ENCODE measurements around the gene LRP2.

The LRP2 gene

DNA sequence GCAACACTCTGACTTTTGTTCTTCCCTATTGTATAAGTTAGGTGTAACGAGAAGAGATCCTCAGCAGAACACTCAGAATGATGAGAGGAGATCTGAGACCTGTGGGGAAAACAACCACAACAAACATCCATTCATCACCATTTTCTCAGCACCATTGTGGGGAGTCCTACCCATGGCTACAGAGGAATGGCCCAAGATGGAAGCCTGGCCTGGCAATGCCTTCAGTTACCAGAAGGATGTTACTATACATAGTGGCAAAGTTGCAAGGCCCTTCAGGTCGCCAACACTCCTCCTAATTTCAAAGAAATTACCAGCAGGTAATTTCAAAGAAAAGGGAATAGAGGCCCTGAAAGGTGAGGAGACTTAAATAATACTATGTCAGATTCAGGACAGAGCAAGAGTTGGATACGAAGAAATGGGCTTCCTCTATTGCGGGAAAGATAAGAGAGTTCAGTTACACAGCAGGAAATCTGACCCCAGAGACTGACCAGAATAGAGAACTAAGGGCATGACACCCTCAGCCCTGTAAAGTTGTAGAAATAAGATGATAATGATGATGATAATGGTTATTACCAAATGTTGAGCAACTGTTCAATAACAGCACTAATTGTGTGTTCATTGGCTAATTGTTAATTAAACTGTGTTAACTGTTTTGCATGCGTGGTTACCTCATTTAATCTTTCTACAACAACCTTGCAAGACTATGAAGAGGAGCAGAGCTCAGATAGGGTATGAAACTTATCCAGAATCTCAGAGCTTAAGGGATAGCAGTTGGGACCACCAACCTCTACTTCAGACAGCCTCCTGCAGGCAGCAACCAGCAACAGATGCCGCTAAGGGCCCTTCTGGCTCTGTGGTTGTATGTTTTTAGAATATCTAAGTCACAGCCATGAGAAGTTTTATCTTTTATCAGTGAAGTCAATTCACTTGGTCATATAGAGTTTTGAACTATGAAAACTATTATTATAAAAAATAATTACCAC is 255.5 kb downstream of the LRP2 start:
- H3K9me3 Mint-ChIP-seq, result no peaks in the 10 kb centered on the region
- H3K36me3 Mint-ChIP-seq (ENCODE audit: insufficient read depth), result no peaks in the 10 kb centered on the region
- peak overlapping the region; percentile 89 to 93 for H3K27ac Mint-ChIP-seq
- no peaks in the 10 kb centered on the region for H3K27me3 Mint-ChIP-seq
- DNase-seq (no peak), ATAC-seq (replicated peaks) (no peak)
- peak overlapping the region; percentile 57 to 61 for H3K4me3 Mint-ChIP-seq
- H3K4me1 Mint-ChIP-seq (ENCODE audit: low read depth in 2 of 2), result peaks cover 54 to 55% of the 10 kb centered on the region in 2 donors

DNA sequence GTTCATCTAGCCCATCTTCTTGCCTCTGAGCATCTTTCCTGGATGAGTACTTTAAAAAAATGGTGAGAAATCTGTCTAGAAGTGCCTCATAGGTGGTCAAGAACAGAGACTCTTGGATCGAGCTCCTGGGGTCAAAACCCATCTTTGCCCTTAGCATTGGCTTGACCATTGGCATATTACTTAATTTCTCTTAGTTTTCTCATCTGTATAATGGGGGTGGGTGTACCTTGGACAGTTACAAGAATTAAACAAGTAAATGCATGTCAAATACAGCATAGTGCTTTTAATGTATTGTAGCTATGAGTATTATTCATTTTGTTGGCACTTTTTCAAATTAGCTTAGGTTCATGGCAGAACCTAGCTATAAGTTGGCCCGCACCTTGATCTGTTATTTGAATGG is 256.2 kb downstream of the LRP2 start:
- Mint-ChIP-seq H3K27ac (peak overlapping the region; percentile 72 to 93), H3K9me3 (no peaks in the 10 kb centered on the region)

DNA sequence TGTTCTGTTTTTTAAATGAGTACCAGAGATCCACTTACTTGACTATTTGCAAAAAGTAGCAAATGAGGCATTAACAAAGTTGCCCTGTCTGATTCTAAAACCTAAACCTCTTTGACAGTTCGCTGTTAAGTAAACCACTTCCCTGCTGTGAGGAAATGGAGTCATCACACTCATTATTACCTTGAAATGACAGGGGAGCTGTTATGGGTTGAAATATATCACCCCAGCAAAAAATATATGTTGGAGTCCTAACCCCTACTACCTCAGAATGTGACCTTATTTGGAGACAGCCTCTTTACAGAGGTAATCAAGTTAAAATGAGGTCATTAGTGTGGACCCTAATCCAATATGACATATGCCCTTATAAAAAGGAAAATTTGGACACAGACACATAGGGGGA is 256.9 kb downstream of the LRP2 start:
- H3K36me3 Mint-ChIP-seq (ENCODE audit: insufficient read depth), result no peaks in the 10 kb centered on the region
- H3K4me3 Mint-ChIP-seq, result peak overlapping the region; percentile 57 to 61
- DNase-seq (no peak), ATAC-seq (replicated peaks) (peak; percentile 40)
- peaks cover 54 to 55% of the 10 kb centered on the region in 2 donors for H3K4me1 Mint-ChIP-seq (ENCODE audit: low read depth in 2 of 2)
- H3K9me3 Mint-ChIP-seq, result no peaks in the 10 kb centered on the region
- peak overlapping the region; percentile 72 to 93 for H3K27ac Mint-ChIP-seq
- H3K27me3 Mint-ChIP-seq, result no peaks in the 10 kb centered on the region

More for the DNA sequence above, 256.2 kb downstream of the LRP2 start:
- ATAC-seq (replicated peaks), result no peak
- no peaks in the 10 kb centered on the region for H3K36me3 Mint-ChIP-seq (ENCODE audit: insufficient read depth)
- no peaks in the 10 kb centered on the region for H3K27me3 Mint-ChIP-seq
- H3K4me1 Mint-ChIP-seq (ENCODE audit: low read depth in 2 of 2), result peaks cover 54 to 55% of the 10 kb centered on the region in 2 donors
- DNase-seq, result no peak
- peak overlapping the region; percentile 57 to 61 for H3K4me3 Mint-ChIP-seq

DNA sequence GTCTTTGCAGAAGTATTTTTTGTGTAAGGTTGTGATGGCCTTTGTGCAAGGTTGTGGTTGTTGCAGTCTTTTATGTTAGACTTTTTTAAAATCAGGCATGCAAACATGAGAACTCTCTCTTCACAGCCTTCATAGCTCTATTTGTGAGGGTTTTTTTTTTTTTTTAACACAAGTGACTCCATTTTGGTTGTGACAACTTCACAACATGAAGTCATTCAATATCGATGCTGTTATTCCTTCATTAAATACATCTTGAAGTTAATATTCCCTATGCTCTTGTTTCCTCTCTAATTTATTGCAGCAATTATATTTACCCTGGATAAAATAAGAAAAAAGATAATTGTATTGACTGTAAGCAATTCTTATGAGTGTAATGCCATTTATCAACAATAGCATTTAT is 257.5 kb downstream of the LRP2 start:
- Mint-ChIP-seq H3K4me1 (ENCODE audit: low read depth in 2 of 2) (peaks cover 53% of the 10 kb centered on the region in 2 donors), H3K4me3 (peak overlapping the region; percentile 57 to 61)

DNA sequence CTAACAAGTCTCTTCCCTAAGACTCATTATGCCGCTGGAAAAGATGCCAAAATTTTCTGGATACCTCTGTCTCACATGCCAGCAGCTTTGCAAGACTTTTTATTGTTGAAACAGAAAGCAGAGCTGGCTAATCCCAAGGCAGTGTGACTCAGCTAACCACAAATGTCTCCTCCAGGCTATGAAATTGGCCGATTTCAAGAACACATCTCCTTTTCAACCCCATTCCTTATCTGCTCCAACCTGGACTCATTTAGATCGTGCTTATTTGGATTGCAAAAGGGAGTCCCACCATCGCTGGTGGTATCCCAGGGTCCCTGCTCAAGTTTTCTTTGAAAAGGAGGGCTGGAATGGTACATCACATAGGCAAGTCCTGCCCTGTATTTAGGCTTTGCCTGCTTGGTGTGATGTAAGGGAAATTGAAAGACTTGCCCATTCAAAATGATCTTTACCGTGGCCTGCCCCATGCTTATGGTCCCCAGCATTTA is 266.7 kb downstream of the LRP2 start:
- no peaks in the 10 kb centered on the region for H3K36me3 Mint-ChIP-seq (ENCODE audit: insufficient read depth)
- peaks cover 6 to 15% of the 10 kb centered on the region in 2 donors for H3K4me1 Mint-ChIP-seq (ENCODE audit: low read depth in 2 of 2)
- H3K9me3 Mint-ChIP-seq, result no peaks in the 10 kb centered on the region
- H3K27ac Mint-ChIP-seq, result no peak overlapping the region
- no peak for DNase-seq
- H3K4me3 Mint-ChIP-seq, result no peak overlapping the region
- H3K27me3 Mint-ChIP-seq, result peaks cover 4 to 12% of the 10 kb centered on the region in 2 donors
- ATAC-seq (replicated peaks), result no peak

More for the DNA sequence above, 257.5 kb downstream of the LRP2 start:
- Mint-ChIP-seq H3K27ac (peak overlapping the region; percentile 72 to 93), H3K27me3 (no peaks in the 10 kb centered on the region), H3K9me3 (no peaks in the 10 kb centered on the region), H3K36me3 (ENCODE audit: insufficient read depth) (no peaks in the 10 kb centered on the region)
- ATAC-seq (replicated peaks) (no peak), DNase-seq (no peak)

DNA sequence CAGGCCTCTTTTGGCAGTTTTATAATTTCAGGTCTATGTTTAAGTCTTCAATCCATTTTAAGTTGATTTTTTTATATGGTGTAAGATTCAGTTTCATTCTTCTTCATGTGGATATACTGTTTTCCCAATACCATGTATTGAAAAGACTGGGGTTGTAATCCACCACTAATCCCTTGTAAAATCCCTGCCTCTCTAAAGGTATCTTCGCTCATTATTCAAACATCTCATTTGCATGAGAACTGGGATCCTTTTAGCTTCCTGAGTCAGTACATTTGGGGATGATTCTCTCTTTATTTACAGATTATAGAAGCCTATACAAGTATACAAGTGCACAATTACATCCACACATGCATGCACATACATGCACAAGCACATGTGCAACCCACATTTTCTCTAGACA is 267.7 kb downstream of the LRP2 start:
- no peak overlapping the region for H3K27ac Mint-ChIP-seq
- no peak for DNase-seq
- no peak overlapping the region for H3K4me3 Mint-ChIP-seq
- no peaks in the 10 kb centered on the region for H3K9me3 Mint-ChIP-seq
- peaks cover 6 to 15% of the 10 kb centered on the region in 2 donors for H3K4me1 Mint-ChIP-seq (ENCODE audit: low read depth in 2 of 2)
- peaks cover 4 to 12% of the 10 kb centered on the region in 2 donors for H3K27me3 Mint-ChIP-seq
- no peaks in the 10 kb centered on the region for H3K36me3 Mint-ChIP-seq (ENCODE audit: insufficient read depth)
- no peak for ATAC-seq (replicated peaks)

DNA sequence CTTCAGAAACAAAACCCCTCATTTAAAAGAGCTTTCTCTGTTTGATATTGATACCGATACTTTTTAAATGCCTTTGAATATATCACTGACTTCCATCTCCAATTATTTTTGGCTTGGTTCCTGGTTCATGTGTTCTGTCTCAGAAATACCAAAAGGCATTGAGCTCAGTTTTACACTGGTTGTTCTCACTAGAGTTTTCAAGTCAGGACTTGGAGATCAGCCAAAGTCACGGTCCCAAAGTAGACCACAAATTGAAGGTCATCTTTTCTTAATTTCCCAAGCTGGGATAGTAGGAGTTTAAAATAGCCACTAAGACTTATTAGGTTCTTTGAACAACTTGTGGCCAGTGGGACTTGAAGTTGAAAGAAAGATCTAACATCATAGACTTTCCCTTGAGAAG is 268.8 kb downstream of the LRP2 start:
- Mint-ChIP-seq H3K27me3 (peaks cover 12% of the 10 kb centered on the region in 2 donors), H3K4me3 (no peak overlapping the region), H3K9me3 (no peaks in the 10 kb centered on the region), H3K4me1 (ENCODE audit: low read depth in 2 of 2) (peaks cover 3 to 13% of the 10 kb centered on the region in 2 donors), H3K36me3 (ENCODE audit: insufficient read depth) (no peaks in the 10 kb centered on the region), H3K27ac (no peak overlapping the region)
- no peak for ATAC-seq (replicated peaks)
- DNase-seq, result no peak

DNA sequence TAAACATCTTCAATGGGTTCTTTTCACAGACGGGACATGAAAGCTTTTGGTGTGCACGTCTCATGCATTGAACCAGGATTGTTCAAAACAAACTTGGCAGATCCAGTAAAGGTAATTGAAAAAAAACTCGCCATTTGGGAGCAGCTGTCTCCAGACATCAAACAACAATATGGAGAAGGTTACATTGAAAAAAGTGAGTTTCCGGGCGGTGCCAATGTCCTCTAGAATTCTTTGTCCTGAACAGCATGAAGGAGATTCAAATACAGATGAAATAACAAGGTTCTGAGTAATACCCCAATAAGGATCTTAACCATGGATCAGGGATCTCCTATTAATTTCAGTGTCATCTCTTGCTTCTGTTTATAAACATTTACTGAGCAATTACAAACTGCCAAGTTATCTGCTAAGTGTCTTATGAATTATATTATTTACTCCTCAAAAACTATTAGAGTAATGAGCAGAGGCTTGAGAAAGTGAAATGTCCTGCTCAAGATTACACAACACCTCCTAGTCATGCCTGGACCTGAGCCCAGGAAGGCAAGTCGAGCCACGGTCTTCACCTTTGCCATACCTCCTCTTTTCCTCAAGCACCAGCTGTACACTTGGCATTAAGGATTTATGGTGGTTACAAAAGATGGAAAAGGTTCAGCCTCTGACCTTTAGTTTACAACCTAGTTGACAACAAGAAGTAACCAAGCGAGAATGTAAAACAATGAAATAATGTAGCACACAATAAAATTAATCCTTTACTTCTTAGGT is 270.4 kb downstream of the LRP2 start:
- peaks cover 12% of the 10 kb centered on the region in 2 donors for H3K27me3 Mint-ChIP-seq
- H3K4me3 Mint-ChIP-seq, result no peak overlapping the region
- DNase-seq, result no peak
- H3K9me3 Mint-ChIP-seq, result no peaks in the 10 kb centered on the region
- no peaks in the 10 kb centered on the region for H3K36me3 Mint-ChIP-seq (ENCODE audit: insufficient read depth)
- H3K4me1 Mint-ChIP-seq (ENCODE audit: low read depth in 2 of 2), result peaks cover 3 to 9% of the 10 kb centered on the region in 2 donors
- ATAC-seq (replicated peaks), result no peak
- H3K27ac Mint-ChIP-seq, result no peak overlapping the region

DNA sequence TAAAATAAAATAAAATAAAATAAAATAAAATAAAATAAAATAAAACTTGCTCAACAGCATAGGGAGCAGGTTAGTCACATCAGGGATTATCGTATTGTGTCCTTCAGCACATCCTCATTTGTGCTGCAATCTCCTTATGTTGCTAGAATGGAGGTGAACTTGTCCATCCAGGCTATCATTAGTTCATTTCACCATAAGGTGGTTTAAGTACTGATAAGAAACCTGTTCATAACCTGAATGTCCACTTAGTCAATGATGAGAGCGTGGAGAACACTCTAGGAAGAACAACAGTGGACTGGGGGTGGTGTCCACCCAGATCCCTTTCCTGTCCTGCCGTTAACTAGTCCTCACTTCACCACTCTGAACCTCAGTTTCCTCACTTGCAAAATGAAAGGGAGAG is 271.1 kb downstream of the LRP2 start:
- no peak for DNase-seq
- ATAC-seq (replicated peaks), result no peak
- Mint-ChIP-seq H3K27ac (no peak overlapping the region), H3K4me1 (ENCODE audit: low read depth in 2 of 2) (peaks cover 3 to 9% of the 10 kb centered on the region in 2 donors), H3K9me3 (peaks cover 0 to 4% of the 10 kb centered on the region in 2 donors), H3K4me3 (no peak overlapping the region), H3K27me3 (peaks cover 16 to 17% of the 10 kb centered on the region in 2 donors), H3K36me3 (ENCODE audit: insufficient read depth) (no peaks in the 10 kb centered on the region)

DNA sequence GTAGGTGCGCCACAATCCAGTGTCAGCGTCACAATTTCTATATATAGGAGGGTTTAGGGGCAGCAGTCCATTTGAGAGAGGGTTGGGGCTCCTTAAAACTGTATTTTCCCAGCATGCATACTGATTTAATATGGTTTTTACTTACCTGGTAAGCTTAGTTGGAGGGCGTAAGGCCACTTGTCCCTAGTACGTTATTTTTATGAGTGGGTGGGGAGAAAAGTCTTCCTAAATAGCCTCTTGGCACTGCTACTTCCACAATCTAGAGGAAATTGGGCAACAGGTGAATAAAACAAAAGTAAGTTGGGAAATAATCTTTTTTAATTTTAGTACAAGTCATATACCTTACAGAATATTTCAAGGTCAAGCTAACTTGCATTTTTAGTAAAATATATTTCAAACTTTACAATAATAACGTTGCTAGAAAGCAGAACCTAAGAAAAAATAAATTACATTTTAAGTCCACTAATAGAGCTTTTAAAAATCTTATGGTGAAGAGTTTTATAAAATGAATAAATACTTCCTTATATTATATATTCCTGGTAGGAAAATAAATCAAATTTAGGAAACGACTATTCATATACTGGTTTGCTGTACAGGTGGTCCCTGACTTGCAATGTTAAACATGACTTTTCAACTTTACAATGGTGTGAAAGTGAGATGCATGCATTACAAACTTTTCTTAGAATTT is 272.1 kb downstream of the LRP2 start:
- Mint-ChIP-seq H3K27me3 (peaks cover 18 to 24% of the 10 kb centered on the region in 2 donors), H3K4me1 (ENCODE audit: low read depth in 2 of 2) (peaks cover under 1% of the 10 kb centered on the region in 2 donors), H3K36me3 (ENCODE audit: insufficient read depth) (no peaks in the 10 kb centered on the region), H3K9me3 (peaks cover 0 to 11% of the 10 kb centered on the region in 2 donors), H3K27ac (no peak overlapping the region), H3K4me3 (no peak overlapping the region)
- no peak for DNase-seq
- no peak for ATAC-seq (replicated peaks)

DNA sequence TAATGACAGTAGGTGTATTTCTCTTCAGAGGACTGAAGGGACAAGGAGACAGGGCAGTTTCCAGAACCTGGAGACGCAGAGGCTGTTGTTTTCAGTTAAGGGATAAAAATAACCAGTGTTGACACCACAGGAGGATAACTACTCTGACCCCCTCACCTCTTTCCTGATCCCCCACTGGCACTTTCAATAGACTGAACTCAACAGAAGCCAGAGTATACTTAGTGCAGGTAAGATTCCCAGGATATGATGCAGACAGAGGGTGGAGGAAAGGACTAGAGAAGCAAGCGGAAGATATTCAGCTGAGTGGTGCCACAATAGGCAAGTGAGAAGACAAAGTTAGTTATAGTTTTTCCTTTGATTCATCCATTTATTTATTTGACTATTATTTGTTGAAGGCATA is 273.2 kb downstream of the LRP2 start:
- Mint-ChIP-seq H3K27ac (no peak overlapping the region), H3K4me3 (no peak overlapping the region), H3K27me3 (peaks cover 18 to 24% of the 10 kb centered on the region in 2 donors), H3K4me1 (ENCODE audit: low read depth in 2 of 2) (no peaks in the 10 kb centered on the region), H3K9me3 (peaks cover 0 to 11% of the 10 kb centered on the region in 2 donors), H3K36me3 (ENCODE audit: insufficient read depth) (no peaks in the 10 kb centered on the region)
- DNase-seq (no peak), ATAC-seq (replicated peaks) (no peak)

DNA sequence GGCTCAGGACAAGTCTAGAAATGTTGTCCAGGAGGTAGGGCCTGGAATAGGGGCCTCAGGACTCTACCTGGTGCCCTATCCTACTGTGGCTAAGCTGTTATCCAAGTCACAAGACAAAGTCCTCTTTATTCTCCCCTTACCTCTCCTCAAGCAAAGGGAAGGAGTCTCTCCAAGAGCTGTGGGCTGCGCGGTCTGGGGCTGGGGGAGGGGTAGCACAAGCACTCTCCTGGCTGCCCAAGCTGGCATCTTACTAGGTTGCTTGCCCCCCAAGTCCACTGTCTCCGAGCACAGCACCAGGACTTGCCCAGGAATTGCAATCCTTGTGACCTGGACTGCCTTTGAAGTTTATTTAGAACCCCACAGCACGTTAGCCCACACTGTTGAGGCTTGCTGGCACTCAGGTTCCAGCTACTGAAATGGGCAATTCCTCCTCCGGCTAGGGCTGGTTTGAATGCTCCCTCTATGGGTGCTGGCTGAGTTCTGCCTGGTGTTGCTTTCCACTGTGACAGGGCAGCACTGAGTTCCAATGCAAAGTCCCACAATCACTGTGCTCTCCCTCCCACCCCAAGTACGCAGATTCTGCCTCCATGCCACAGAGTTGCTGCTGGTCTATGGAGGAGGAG is 274.5 kb downstream of the LRP2 start:
- peaks cover 0 to 11% of the 10 kb centered on the region in 2 donors for H3K9me3 Mint-ChIP-seq
- no peak overlapping the region for H3K27ac Mint-ChIP-seq
- no peak for DNase-seq
- no peaks in the 10 kb centered on the region for H3K36me3 Mint-ChIP-seq (ENCODE audit: insufficient read depth)
- no peak overlapping the region for H3K4me3 Mint-ChIP-seq
- no peak for ATAC-seq (replicated peaks)
- no peaks in the 10 kb centered on the region for H3K4me1 Mint-ChIP-seq (ENCODE audit: low read depth in 2 of 2)
- H3K27me3 Mint-ChIP-seq, result peaks cover 18 to 24% of the 10 kb centered on the region in 2 donors

Data from effector memory CD8-positive, alpha-beta T cell (primary cell).